Fibroblast of lung (primary cell): ENCODE measurements around the gene PYGB. TPM values are rescaled to one million over a fixed set of nuclear protein-coding genes. Genes with fewer than 3 reads are reported as not detected.

Experiments used
- DNase-seq, 2 donors: peaks; one replicate each; pipeline versions ENCODE4 v3.0.0 to v3.0.0-alpha.2; 2010; ENCODE audit warnings: low read depth in 2 of 2
- H2AFZ ChIP-seq: 2 replicates; pipeline ENCODE4 v1.5.1; 2012; ENCODE audit warnings: low read length, control low read depth, inconsistent platforms
- H3K27ac ChIP-seq: 2 replicates; pipeline ENCODE4 v1.5.1; 2011; ENCODE audit warnings: low read length, control low read depth; ENCODE audit not compliant: insufficient read depth
- H3K27me3 ChIP-seq: 2 replicates; pipeline ENCODE4 v1.5.1; 2011; ENCODE audit warnings: mild to moderate bottlenecking, low read length; ENCODE audit not compliant: control insufficient read depth, insufficient read depth
- H3K36me3 ChIP-seq: 2 replicates; pipeline ENCODE4 v1.5.1; 2011; ENCODE audit warnings: low read length; ENCODE audit not compliant: control insufficient read depth, insufficient read depth
- H3K4me1 ChIP-seq: 2 replicates; pipeline ENCODE4 v1.5.1; 2011; ENCODE audit warnings: low read length; ENCODE audit not compliant: control insufficient read depth, insufficient read depth; ENCODE audit errors: extremely low read depth
- H3K4me2 ChIP-seq: 2 replicates; pipeline ENCODE4 v1.5.1; 2011; ENCODE audit warnings: low read length, control low read depth; ENCODE audit not compliant: insufficient read depth; ENCODE audit errors: extremely low read depth
- H3K4me3 ChIP-seq, 4 experiments: fragments of 200-600 bp in 1 of 4; sonication (generic) in 1 of 4; replicated peaks in 1 of 4; 2 replicates each; pipeline ENCODE4 v1.5.1; 2011 to 2016; ENCODE audit warnings: low read length in 4 of 4, low read depth in 3 of 4, mild to moderate bottlenecking in 3 of 4, control low read depth in 2 of 4, inconsistent platforms in 1 of 4, mixed read lengths in 1 of 4; ENCODE audit not compliant: insufficient read depth in 1 of 4; ENCODE audit errors: control extremely low read depth in 1 of 4
- H3K79me2 ChIP-seq: 2 replicates; pipeline ENCODE4 v1.5.1; 2012; ENCODE audit warnings: mild to moderate bottlenecking, low read length, inconsistent platforms; ENCODE audit not compliant: control insufficient read depth, insufficient read depth
- H3K9ac ChIP-seq: 2 replicates; pipeline ENCODE4 v1.5.1; 2011; ENCODE audit warnings: mild to moderate bottlenecking, low read length, control low read depth; ENCODE audit not compliant: insufficient read depth
- H3K9me3 ChIP-seq: 2 replicates; pipeline ENCODE4 v1.5.1; 2012; ENCODE audit warnings: low read depth, low read length; ENCODE audit not compliant: control insufficient read depth, insufficient read depth
- H4K20me1 ChIP-seq: 2 replicates; pipeline ENCODE4 v1.5.1; 2011; ENCODE audit warnings: low read length; ENCODE audit not compliant: control insufficient read depth, insufficient read depth; ENCODE audit errors: extremely low read depth
- CTCF ChIP-seq, 2 donors: IDR thresholded peaks in 1 of 2; conservative IDR thresholded peaks in 1 of 2; 1 replicate in 1 of 2; 2 replicates in 1 of 2; pipeline ENCODE4 v1.5.1; 2011 to 2012; ENCODE audit warnings: low read length in 2 of 2, control low read depth in 1 of 2, inconsistent platforms in 1 of 2, low read depth in 1 of 2, mild to moderate bottlenecking in 1 of 2
- EZH2 ChIP-seq: IDR thresholded peaks from 2 replicates; pipeline ENCODE4 v1.5.1; 2012; ENCODE audit warnings: low read length, control low read depth, mild to moderate bottlenecking; ENCODE audit errors: missing control alignments
- polyA plus RNA-seq, 2 donors: library from polyadenylated mRNA; depleted of rRNA in 1 of 2; stranded (reverse) in 1 of 2; unstranded in 1 of 2; fragments of >200 nt; gene quantifications; 2 replicates each; pipeline ENCODE4 v1.2.1, GENCODE V29; 2011 to 2012; ENCODE audit warnings: missing spikeins in 1 of 2
- total RNA-seq: library from RNA; depleted of rRNA; stranded (reverse); fragments of >200 nt; gene quantifications from 2 replicates; pipeline ENCODE4 v1.2.1, GENCODE V29; 2014

The PYGB gene
- total and polyA plus RNA-seq, 2 donors (not counting 1 experiment from before 2014, with no cell fraction given), result 37.0 to 89.5 TPM

- H3K9me3 ChIP-seq, result no peaks in the 10 kb centered on the region
- H2AFZ ChIP-seq, result no peak overlapping the region
- H3K36me3 ChIP-seq, result peaks cover 8% of the 10 kb centered on the region
- no peaks in the 10 kb centered on the region for H3K4me1 ChIP-seq
- TF ChIP-seq CTCF (conservative IDR thresholded peaks at IDR 0.05 in 1 of 2, IDR thresholded peaks at IDR 0.05 in 1 of 2; ENCODE audit: low read depth in 1 of 2, low read length in 2 of 2) (no peak), EZH2 (no peak)
- no peak overlapping the region for H3K27ac ChIP-seq
- no peaks in the 10 kb centered on the region for H3K79me2 ChIP-seq
- no peaks in the 10 kb centered on the region for H3K27me3 ChIP-seq
- no peak for DNase-seq
- H3K9ac ChIP-seq, result no peak overlapping the region
- no peaks in the 10 kb centered on the region for H4K20me1 ChIP-seq
- no peak overlapping the region for H3K4me2 ChIP-seq
- no peak overlapping the region for H3K4me3 ChIP-seq
Observed at GRCh38 chr20:25269057-25269832, 21.4 kb downstream of the PYGB start.

GRCh38 chr20:25269833-25270170 is 21.9 kb downstream of the PYGB start:
- H3K79me2 ChIP-seq, result no peaks in the 10 kb centered on the region
- H3K36me3 ChIP-seq, result peaks cover 12% of the 10 kb centered on the region

GRCh38 chr20:25270829-25271251 is 23.0 kb downstream of the PYGB start:
- no peak overlapping the region for H3K4me3 ChIP-seq
- no peaks in the 10 kb centered on the region for H3K4me1 ChIP-seq
- no peak overlapping the region for H2AFZ ChIP-seq
- H3K27ac ChIP-seq, result no peak overlapping the region
- DNase-seq, result no peak
- H3K27me3 ChIP-seq, result no peaks in the 10 kb centered on the region
- TF ChIP-seq CTCF (conservative IDR thresholded peaks at IDR 0.05 in 1 of 2, IDR thresholded peaks at IDR 0.05 in 1 of 2; ENCODE audit: low read depth in 1 of 2, low read length in 2 of 2) (no peak), EZH2 (no peak)
- H3K36me3 ChIP-seq, result peaks cover 17% of the 10 kb centered on the region
- no peaks in the 10 kb centered on the region for H4K20me1 ChIP-seq
- H3K79me2 ChIP-seq, result no peaks in the 10 kb centered on the region
- no peak overlapping the region for H3K9ac ChIP-seq
- H3K4me2 ChIP-seq, result no peak overlapping the region
- H3K9me3 ChIP-seq, result no peaks in the 10 kb centered on the region

More at GRCh38 chr20:25269833-25270170, 21.9 kb downstream of the PYGB start:
- DNase-seq, result no peak
- H3K4me2 ChIP-seq, result no peak overlapping the region
- no peak overlapping the region for H3K9ac ChIP-seq
- no peaks in the 10 kb centered on the region for H3K4me1 ChIP-seq
- no peaks in the 10 kb centered on the region for H3K9me3 ChIP-seq
- no peak overlapping the region for H3K4me3 ChIP-seq
- no peaks in the 10 kb centered on the region for H4K20me1 ChIP-seq
- H3K27ac ChIP-seq, result no peak overlapping the region
- H3K27me3 ChIP-seq, result no peaks in the 10 kb centered on the region
- TF ChIP-seq EZH2 (no peak), CTCF (conservative IDR thresholded peaks at IDR 0.05 in 1 of 2, IDR thresholded peaks at IDR 0.05 in 1 of 2; ENCODE audit: low read depth in 1 of 2, low read length in 2 of 2) (no peak)
- no peak overlapping the region for H2AFZ ChIP-seq
